Liver (tissue), 9 donors: Measurements from ENCODE around the gene HBA2. TPM values are rescaled to one million over a fixed set of nuclear protein-coding genes. Genes with fewer than 3 reads are reported as not detected.

ENCODE experiments used
- DNase-seq: peaks from one replicate; pipeline ENCODE4 v3.0.0-alpha.2; 2017; ENCODE audit warnings: low spot score
- H3K27ac ChIP-seq, 2 donors: one replicate each; pipeline ENCODE4 v1.7.0; 2013; ENCODE audit warnings: inconsistent platforms in 2 of 2, low read length in 2 of 2, control low read depth in 1 of 2, low read depth in 1 of 2, mild to moderate bottlenecking in 1 of 2
- H3K27me3 ChIP-seq, 4 donors: one replicate each; pipeline versions ENCODE4 v1.6.1 to v1.7.0; 2013; ENCODE audit warnings: low read length in 3 of 4, inconsistent platforms in 1 of 4, mild to moderate bottlenecking in 1 of 4, moderate library complexity in 1 of 4; ENCODE audit not compliant: control insufficient read depth in 4 of 4, insufficient read depth in 4 of 4
- H3K36me3 ChIP-seq, 4 donors: one replicate each; pipeline versions ENCODE4 v1.6.1 to v1.7.0; 2013; ENCODE audit warnings: low read length in 3 of 4, mild to moderate bottlenecking in 3 of 4, low read depth in 1 of 4, moderate library complexity in 1 of 4; ENCODE audit not compliant: control insufficient read depth in 4 of 4, insufficient read depth in 3 of 4
- H3K4me1 ChIP-seq, 4 donors: one replicate each; pipeline versions ENCODE4 v1.6.1 to v1.7.0; 2013; ENCODE audit warnings: low read length in 3 of 4, mild to moderate bottlenecking in 3 of 4, moderate library complexity in 1 of 4; ENCODE audit not compliant: control insufficient read depth in 4 of 4, insufficient read depth in 4 of 4
- H3K4me3 ChIP-seq, 3 donors: one replicate each; pipeline versions ENCODE4 v1.6.1 to v1.7.0; 2013; ENCODE audit warnings: low read length in 3 of 3, control low read depth in 1 of 3, low read depth in 1 of 3, mild to moderate bottlenecking in 1 of 3
- H3K9ac ChIP-seq, 2 donors: one replicate each; pipeline ENCODE4 v1.7.0; 2013; ENCODE audit warnings: low read length in 2 of 2, mild to moderate bottlenecking in 2 of 2, moderate library complexity in 2 of 2, control low read depth in 1 of 2, low read depth in 1 of 2
- H3K9me3 ChIP-seq, 4 donors: one replicate each; pipeline versions ENCODE4 v1.6.1 to v1.7.0; 2013; ENCODE audit warnings: low read length in 3 of 4; ENCODE audit not compliant: control insufficient read depth in 4 of 4
- CTCF ChIP-seq: fragments of 150-350 bp; IDR thresholded peaks from 2 replicates; pipeline ENCODE4 v1.5.1; 2017; ENCODE audit warnings: improper control_type of control experiment, low read depth, low read length; ENCODE audit not compliant: missing input control
- EGR1 ChIP-seq, 2 donors: IDR thresholded peaks; 2 replicates each; pipeline ENCODE4 v1.6.1; 2016 to 2018; ENCODE audit warnings: antibody characterized with exemption in 2 of 2, low read depth in 2 of 2
- FOXA1 ChIP-seq: IDR thresholded peaks from 2 replicates; pipeline ENCODE4 v1.6.1; 2016; ENCODE audit warnings: antibody characterized with exemption
- FOXA2 ChIP-seq: IDR thresholded peaks from 2 replicates; pipeline ENCODE4 v1.6.1; 2016; ENCODE audit warnings: antibody characterized with exemption
- GABPA ChIP-seq, 2 donors: IDR thresholded peaks in 1 of 2; conservative IDR thresholded peaks in 1 of 2; 2 replicates each; pipeline ENCODE4 v1.6.1; 2016; ENCODE audit warnings: antibody characterized with exemption in 2 of 2, mild to moderate bottlenecking in 1 of 2, moderate library complexity in 1 of 2
- HNF4A ChIP-seq, 2 donors: conservative IDR thresholded peaks; 2 replicates each; pipeline ENCODE4 v1.6.1; 2016; ENCODE audit warnings: antibody characterized with exemption in 2 of 2, mild to moderate bottlenecking in 2 of 2
- HNF4G ChIP-seq: IDR thresholded peaks from 2 replicates; pipeline ENCODE4 v1.6.1; 2016; ENCODE audit warnings: antibody characterized with exemption
- JUND ChIP-seq, 2 donors: IDR thresholded peaks; 2 replicates each; pipeline ENCODE4 v1.6.1; 2016; ENCODE audit warnings: antibody characterized with exemption in 2 of 2
- MAX ChIP-seq: IDR thresholded peaks from 2 replicates; pipeline ENCODE4 v1.6.1; 2016; ENCODE audit warnings: antibody characterized with exemption
- NR2F2 ChIP-seq: IDR thresholded peaks from 2 replicates; pipeline ENCODE4 v1.6.1; 2016; ENCODE audit warnings: antibody characterized with exemption
- RAD21 ChIP-seq, 2 donors: IDR thresholded peaks; 2 replicates each; pipeline ENCODE4 v1.6.1; 2016; ENCODE audit warnings: antibody characterized with exemption in 2 of 2, mild to moderate bottlenecking in 2 of 2
- RXRA ChIP-seq, 2 donors: IDR thresholded peaks; 2 replicates each; pipeline ENCODE4 v1.6.1; 2017 to 2018; ENCODE audit warnings: antibody characterized with exemption in 2 of 2, mild to moderate bottlenecking in 1 of 2
- SP1 ChIP-seq: IDR thresholded peaks from 2 replicates; pipeline ENCODE4 v1.6.1; 2018; ENCODE audit warnings: antibody characterized with exemption, mild to moderate bottlenecking
- TAF1 ChIP-seq: conservative IDR thresholded peaks from 2 replicates; pipeline ENCODE4 v1.6.1; 2016; ENCODE audit warnings: antibody characterized with exemption, mild to moderate bottlenecking
- YY1 ChIP-seq: IDR thresholded peaks from 2 replicates; pipeline ENCODE4 v1.6.1; 2016; ENCODE audit warnings: antibody characterized with exemption, mild to moderate bottlenecking
- ZBTB33 ChIP-seq: IDR thresholded peaks from 2 replicates; pipeline ENCODE4 v1.6.1; 2016; ENCODE audit warnings: antibody characterized with exemption
- WGBS: extraction: QIAGEN DNeasy Blood & Tissue Kit; methylation state at CpG from one replicate; pipeline ENCODE4 v1.1.7; 2013; 5-methylcytosine and 5-hydroxymethylcytosine counted together
- polyA plus RNA-seq, 2 donors: library from polyadenylated mRNA; stranded (reverse) in 1 of 2; unstranded in 1 of 2; fragments of 200-250 nt in 1 of 2; fragments of >200 nt in 1 of 2; fragmentation: Nextera tagmentation in 1 of 2; extraction: Ambion mirVana in 1 of 2; gene quantifications; one replicate each; pipeline versions ENCODE4 v1.2.1 to v1.2.3, GENCODE V29; 2013 to 2015
- total RNA-seq, 2 donors: library from RNA; depleted of rRNA; stranded (reverse); fragments of >200 nt; gene quantifications; one replicate each; pipeline ENCODE4 v1.2.3, GENCODE V29; 2014
- TF ChIP-seq, protein P1 (sequence below): IDR thresholded peaks from 2 replicates; pipeline ENCODE4 v1.6.1; 2016; ENCODE audit warnings: antibody characterized with exemption
- TF ChIP-seq, protein P2 (sequence below): IDR thresholded peaks from 2 replicates; pipeline ENCODE4 v1.6.1; 2016; ENCODE audit warnings: antibody characterized with exemption, mild to moderate bottlenecking
- donor health status: healthy.
- donor health status: healthy.
- donor health status: healthy.
- donor health status: healthy.
- donor health status: healthy.

HBA2 gene
- total and polyA plus RNA-seq, 4 donors = 2.8 to 36,951 (median 46.0) TPM

DNA sequence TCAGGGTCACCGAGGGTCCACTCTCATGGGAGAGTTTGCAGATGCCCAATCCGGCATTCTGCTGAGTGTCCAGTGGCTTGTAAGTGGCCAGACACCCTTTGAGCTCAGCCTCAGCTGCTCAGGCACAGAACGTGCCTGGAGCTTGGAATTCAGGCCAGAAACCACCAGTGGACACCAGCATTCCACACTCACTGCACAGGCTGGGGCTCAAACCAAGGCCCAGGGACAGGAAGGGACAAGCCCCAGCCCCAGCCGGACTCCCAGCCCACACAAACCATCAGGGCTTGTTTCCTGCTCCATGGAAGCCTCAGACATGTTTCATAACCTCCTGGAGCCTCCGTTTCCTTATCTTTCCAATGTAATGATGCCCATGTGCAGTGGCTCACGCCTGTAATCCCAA is 29.2 kb upstream of the HBA2 start:
- no peaks in the 10 kb centered on the region for H3K36me3 ChIP-seq
- H3K9ac ChIP-seq = no peak overlapping the region
- no peak for DNase-seq
- H3K27me3 ChIP-seq = no peaks in the 10 kb centered on the region
- WGBS = 67% methylated on average over 6 of the region's 6 CpGs
- H3K4me3 ChIP-seq = no peak overlapping the region
- no peaks in the 10 kb centered on the region for H3K4me1 ChIP-seq
- no peak overlapping the region for H3K27ac ChIP-seq
- no peaks in the 10 kb centered on the region for H3K9me3 ChIP-seq
- TF ChIP-seq, protein P1, sequence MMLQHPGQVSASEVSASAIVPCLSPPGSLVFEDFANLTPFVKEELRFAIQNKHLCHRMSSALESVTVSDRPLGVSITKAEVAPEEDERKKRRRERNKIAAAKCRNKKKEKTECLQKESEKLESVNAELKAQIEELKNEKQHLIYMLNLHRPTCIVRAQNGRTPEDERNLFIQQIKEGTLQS = no peak
- TF ChIP-seq YY1 (no peak), CTCF (no peak), SP1 (no peak), FOXA1 (no peak), GABPA (IDR thresholded peaks at IDR 0.05 in 1 of 2, conservative IDR thresholded peaks at IDR 0.05 in 1 of 2) (no peak), HNF4G (no peak), ZBTB33 (no peak), NR2F2 (no peak), JUND (IDR thresholded peaks at IDR 0.05) (no peak), HNF4A (conservative IDR thresholded peaks at IDR 0.05) (no peak), FOXA2 (no peak), TAF1 (no peak), RAD21 (IDR thresholded peaks at IDR 0.05) (no peak), RXRA (IDR thresholded peaks at IDR 0.05) (no peak), MAX (no peak), EGR1 (IDR thresholded peaks at IDR 0.05; ENCODE audit: low read depth in 2 of 2) (no peak)
- TF ChIP-seq, protein P2, sequence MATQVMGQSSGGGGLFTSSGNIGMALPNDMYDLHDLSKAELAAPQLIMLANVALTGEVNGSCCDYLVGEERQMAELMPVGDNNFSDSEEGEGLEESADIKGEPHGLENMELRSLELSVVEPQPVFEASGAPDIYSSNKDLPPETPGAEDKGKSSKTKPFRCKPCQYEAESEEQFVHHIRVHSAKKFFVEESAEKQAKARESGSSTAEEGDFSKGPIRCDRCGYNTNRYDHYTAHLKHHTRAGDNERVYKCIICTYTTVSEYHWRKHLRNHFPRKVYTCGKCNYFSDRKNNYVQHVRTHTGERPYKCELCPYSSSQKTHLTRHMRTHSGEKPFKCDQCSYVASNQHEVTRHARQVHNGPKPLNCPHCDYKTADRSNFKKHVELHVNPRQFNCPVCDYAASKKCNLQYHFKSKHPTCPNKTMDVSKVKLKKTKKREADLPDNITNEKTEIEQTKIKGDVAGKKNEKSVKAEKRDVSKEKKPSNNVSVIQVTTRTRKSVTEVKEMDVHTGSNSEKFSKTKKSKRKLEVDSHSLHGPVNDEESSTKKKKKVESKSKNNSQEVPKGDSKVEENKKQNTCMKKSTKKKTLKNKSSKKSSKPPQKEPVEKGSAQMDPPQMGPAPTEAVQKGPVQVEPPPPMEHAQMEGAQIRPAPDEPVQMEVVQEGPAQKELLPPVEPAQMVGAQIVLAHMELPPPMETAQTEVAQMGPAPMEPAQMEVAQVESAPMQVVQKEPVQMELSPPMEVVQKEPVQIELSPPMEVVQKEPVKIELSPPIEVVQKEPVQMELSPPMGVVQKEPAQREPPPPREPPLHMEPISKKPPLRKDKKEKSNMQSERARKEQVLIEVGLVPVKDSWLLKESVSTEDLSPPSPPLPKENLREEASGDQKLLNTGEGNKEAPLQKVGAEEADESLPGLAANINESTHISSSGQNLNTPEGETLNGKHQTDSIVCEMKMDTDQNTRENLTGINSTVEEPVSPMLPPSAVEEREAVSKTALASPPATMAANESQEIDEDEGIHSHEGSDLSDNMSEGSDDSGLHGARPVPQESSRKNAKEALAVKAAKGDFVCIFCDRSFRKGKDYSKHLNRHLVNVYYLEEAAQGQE = no peak
